Neural cell (in vitro differentiated cells): Measurements from ENCODE around the gene PIK3C2G. TPM values are rescaled to one million over a fixed set of nuclear protein-coding genes. Genes with fewer than 3 reads are reported as not detected.

Experiments used
- H2AFZ ChIP-seq: fragments of 200-600, 300-800 bp; sonication (generic), shearing (Covaris generic); 2 replicates; pipeline ENCODE4 v1.6.0; 2014; ENCODE audit warnings: low read depth, mild to moderate bottlenecking, antibody characterized with exemption, low read length, moderate library complexity
- H3F3A ChIP-seq: fragments of 200-600 bp; shearing (Covaris generic); 2 replicates; pipeline ENCODE4 v1.6.1; 2016; ENCODE audit warnings: mild to moderate bottlenecking, moderate library complexity, mixed read lengths, antibody characterized with exemption, low read length; ENCODE audit not compliant: insufficient read depth, poor library complexity, severe bottlenecking
- H3K27ac ChIP-seq: fragments of 200-600, 300-800 bp; sonication (generic), shearing (Covaris generic); 2 replicates; pipeline ENCODE4 v1.5.1; 2014; ENCODE audit warnings: mild to moderate bottlenecking, low read length, moderate library complexity
- H3K27me3 ChIP-seq: fragments of 300-800, 200-600 bp; sonication (generic), shearing (Covaris generic); 2 replicates; pipeline ENCODE4 v1.6.0; 2014; ENCODE audit warnings: mild to moderate bottlenecking, low read depth, low read length, moderate library complexity; ENCODE audit not compliant: insufficient read depth
- H3K36me3 ChIP-seq: fragments of 300-800, 200-600 bp; sonication (generic), shearing (Covaris generic); 2 replicates; pipeline ENCODE4 v1.5.1; 2014; ENCODE audit warnings: mild to moderate bottlenecking, antibody characterized with exemption, low read length, moderate library complexity; ENCODE audit not compliant: insufficient read depth
- H3K4me2 ChIP-seq: fragments of 300-800, 200-600 bp; sonication (generic), shearing (Covaris generic); 2 replicates; pipeline ENCODE4 v1.6.0; 2014; ENCODE audit warnings: mild to moderate bottlenecking, low read length
- H3K4me3 ChIP-seq: fragments of 300-800, 200-600 bp; sonication (generic), shearing (Covaris generic); 2 replicates; pipeline ENCODE4 v1.5.1; 2014; ENCODE audit warnings: mild to moderate bottlenecking, low read length, moderate library complexity
- H3K79me2 ChIP-seq: fragments of 200-600 bp; shearing (Covaris generic); replicated peaks from 2 replicates; pipeline ENCODE4 v1.6.0; 2014; ENCODE audit warnings: mild to moderate bottlenecking, low read length, moderate library complexity; ENCODE audit not compliant: insufficient read depth
- H3K9ac ChIP-seq: fragments of 300-800, 200-600 bp; sonication (generic), shearing (Covaris generic); 2 replicates; pipeline ENCODE4 v1.6.1; 2016; ENCODE audit warnings: mild to moderate bottlenecking, low read length, mixed read lengths
- H3K9me2 ChIP-seq: fragments of 200-600 bp; shearing (Covaris generic); 2 replicates; pipeline ENCODE4 v1.6.1; 2016; ENCODE audit warnings: mild to moderate bottlenecking, low read length, mixed read lengths; ENCODE audit not compliant: insufficient read depth
- H3K9me3 ChIP-seq: fragments of 200-600, 300-800 bp; sonication (generic), shearing (Covaris generic); 2 replicates; pipeline ENCODE4 v1.6.1; 2016; ENCODE audit warnings: mild to moderate bottlenecking, mixed run types, low read length, moderate library complexity, mixed read lengths
- H4K20me1 ChIP-seq: fragments of 200-600 bp; shearing (Covaris generic); 2 replicates; pipeline ENCODE4 v1.6.1; 2016; ENCODE audit warnings: mild to moderate bottlenecking, mixed run types; ENCODE audit not compliant: insufficient read depth
- EP300 ChIP-seq: fragments of 450-650 bp; conservative IDR thresholded peaks from 2 replicates; pipeline ENCODE4 v1.6.1; 2014; ENCODE audit warnings: antibody characterized with exemption, mild to moderate bottlenecking, moderate library complexity; ENCODE audit not compliant: poor library complexity, severe bottlenecking
- EZH2 ChIP-seq: fragments of 200-600, 300-800 bp; shearing (Covaris generic), sonication (generic); IDR thresholded peaks from 2 replicates; pipeline ENCODE4 v1.6.1; 2014; ENCODE audit warnings: antibody characterized with exemption, low read length, borderline replicate concordance, mild to moderate bottlenecking; ENCODE audit not compliant: insufficient read depth, poor library complexity, severe bottlenecking
- MXI1 ChIP-seq: fragments of 450-650 bp; conservative IDR thresholded peaks from 2 replicates; pipeline ENCODE4 v1.6.1; 2014; ENCODE audit warnings: antibody characterized with exemption, mild to moderate bottlenecking; ENCODE audit not compliant: poor library complexity, severe bottlenecking
- POLR2AphosphoS5 ChIP-seq: IDR thresholded peaks from 2 replicates; pipeline ENCODE4 v1.6.1; 2012
- RAD21 ChIP-seq: fragments of 450-650 bp; conservative IDR thresholded peaks from 2 replicates; pipeline ENCODE4 v1.6.1; 2014; ENCODE audit warnings: antibody characterized with exemption, mild to moderate bottlenecking, moderate library complexity
- SMC3 ChIP-seq: fragments of 450-650 bp; conservative IDR thresholded peaks from 2 replicates; pipeline ENCODE4 v1.6.1; 2014; ENCODE audit warnings: antibody characterized with exemption, mild to moderate bottlenecking, moderate library complexity; ENCODE audit not compliant: poor library complexity
- TAF1 ChIP-seq: IDR thresholded peaks from 2 replicates; pipeline ENCODE4 v1.6.1; 2012; ENCODE audit warnings: low read depth
- polyA plus RNA-seq: library from polyadenylated mRNA; depleted of rRNA; stranded (reverse); fragments of >200 nt; gene quantifications from 2 replicates; pipeline ENCODE4 v1.2.3, GENCODE V29; 2014
- TF ChIP-seq, protein P1 (sequence below): fragments of 450-650 bp; IDR thresholded peaks from 2 replicates; pipeline ENCODE4 v1.5.1; 2014; ENCODE audit warnings: antibody characterized with exemption, mild to moderate bottlenecking, moderate library complexity; ENCODE audit not compliant: poor library complexity, severe bottlenecking
- TF ChIP-seq, protein P2 (sequence below): IDR thresholded peaks from 2 replicates; pipeline ENCODE4 v1.6.1; 2012; ENCODE audit warnings: borderline replicate concordance

PIK3C2G gene
- polyA plus RNA-seq, 1 donor from 2014 or later: not detected

DNA sequence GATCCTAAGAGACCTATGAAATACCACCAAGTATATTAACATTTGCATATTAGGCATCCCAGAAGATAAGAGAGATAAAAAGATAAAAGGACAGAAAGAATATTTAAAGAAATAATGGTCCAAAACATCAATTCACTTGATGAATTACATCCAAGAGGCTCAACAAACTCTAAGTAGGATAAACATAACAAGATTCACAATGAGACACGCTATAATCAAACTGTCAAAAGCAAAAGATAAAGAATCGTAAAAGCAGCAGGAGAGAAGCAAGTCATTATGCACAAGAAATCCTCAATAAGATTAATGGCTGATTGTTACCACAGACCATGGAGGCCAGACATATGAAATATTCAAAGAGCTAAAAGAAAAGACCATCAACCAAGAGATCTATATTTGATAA lies 396.9 kb downstream of the PIK3C2G start:
- Histone ChIP-seq H3K4me2 (no peak overlapping the region), H3K4me3 (no peak overlapping the region), H4K20me1 (no peaks in the 10 kb centered on the region), H3K27ac (no peak overlapping the region), H2AFZ (no peak overlapping the region), H3K9me2 (no peaks in the 10 kb centered on the region), H3K27me3 (no peaks in the 10 kb centered on the region), H3K79me2 (no peaks in the 10 kb centered on the region), H3K36me3 (no peaks in the 10 kb centered on the region), H3F3A (no peaks in the 10 kb centered on the region), H3K9ac (no peak overlapping the region), H3K9me3 (peaks cover 2% of the 10 kb centered on the region)
- no peak for TF ChIP-seq TAF1
- TF ChIP-seq, protein P1, sequence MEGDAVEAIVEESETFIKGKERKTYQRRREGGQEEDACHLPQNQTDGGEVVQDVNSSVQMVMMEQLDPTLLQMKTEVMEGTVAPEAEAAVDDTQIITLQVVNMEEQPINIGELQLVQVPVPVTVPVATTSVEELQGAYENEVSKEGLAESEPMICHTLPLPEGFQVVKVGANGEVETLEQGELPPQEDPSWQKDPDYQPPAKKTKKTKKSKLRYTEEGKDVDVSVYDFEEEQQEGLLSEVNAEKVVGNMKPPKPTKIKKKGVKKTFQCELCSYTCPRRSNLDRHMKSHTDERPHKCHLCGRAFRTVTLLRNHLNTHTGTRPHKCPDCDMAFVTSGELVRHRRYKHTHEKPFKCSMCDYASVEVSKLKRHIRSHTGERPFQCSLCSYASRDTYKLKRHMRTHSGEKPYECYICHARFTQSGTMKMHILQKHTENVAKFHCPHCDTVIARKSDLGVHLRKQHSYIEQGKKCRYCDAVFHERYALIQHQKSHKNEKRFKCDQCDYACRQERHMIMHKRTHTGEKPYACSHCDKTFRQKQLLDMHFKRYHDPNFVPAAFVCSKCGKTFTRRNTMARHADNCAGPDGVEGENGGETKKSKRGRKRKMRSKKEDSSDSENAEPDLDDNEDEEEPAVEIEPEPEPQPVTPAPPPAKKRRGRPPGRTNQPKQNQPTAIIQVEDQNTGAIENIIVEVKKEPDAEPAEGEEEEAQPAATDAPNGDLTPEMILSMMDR: no peak
- TF ChIP-seq EP300: no peak
- TF ChIP-seq EZH2: no peak

DNA sequence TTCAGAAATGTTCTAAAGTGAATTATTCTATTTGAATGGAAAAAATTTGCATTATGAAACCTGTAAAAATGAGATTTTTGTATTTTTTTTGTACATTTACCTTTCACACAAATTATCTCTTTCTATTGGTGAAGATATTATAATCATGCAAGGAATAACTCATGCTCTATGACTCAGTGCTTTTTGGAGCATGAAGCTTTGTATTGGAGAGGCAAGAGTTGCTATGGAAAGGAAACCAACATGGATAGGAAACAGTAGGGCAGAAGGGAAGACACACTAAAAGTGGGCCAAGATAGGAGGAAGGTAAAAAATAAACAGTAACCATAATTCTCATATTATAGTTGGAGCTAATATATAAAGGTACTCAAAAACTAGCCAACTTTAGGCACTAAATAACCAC lies 397.5 kb downstream of the PIK3C2G start:
- no peaks in the 10 kb centered on the region for H4K20me1 ChIP-seq
- H3K9ac ChIP-seq: no peak overlapping the region
- no peaks in the 10 kb centered on the region for H3K27me3 ChIP-seq
- H3K9me3 ChIP-seq: peaks cover 7% of the 10 kb centered on the region
- no peak for TF ChIP-seq EZH2
- TF ChIP-seq, protein P1: no peak
- TF ChIP-seq SMC3: no peak
- no peak for TF ChIP-seq RAD21
- no peak for TF ChIP-seq POLR2AphosphoS5
- no peak for TF ChIP-seq EP300
- TF ChIP-seq, protein P2, sequence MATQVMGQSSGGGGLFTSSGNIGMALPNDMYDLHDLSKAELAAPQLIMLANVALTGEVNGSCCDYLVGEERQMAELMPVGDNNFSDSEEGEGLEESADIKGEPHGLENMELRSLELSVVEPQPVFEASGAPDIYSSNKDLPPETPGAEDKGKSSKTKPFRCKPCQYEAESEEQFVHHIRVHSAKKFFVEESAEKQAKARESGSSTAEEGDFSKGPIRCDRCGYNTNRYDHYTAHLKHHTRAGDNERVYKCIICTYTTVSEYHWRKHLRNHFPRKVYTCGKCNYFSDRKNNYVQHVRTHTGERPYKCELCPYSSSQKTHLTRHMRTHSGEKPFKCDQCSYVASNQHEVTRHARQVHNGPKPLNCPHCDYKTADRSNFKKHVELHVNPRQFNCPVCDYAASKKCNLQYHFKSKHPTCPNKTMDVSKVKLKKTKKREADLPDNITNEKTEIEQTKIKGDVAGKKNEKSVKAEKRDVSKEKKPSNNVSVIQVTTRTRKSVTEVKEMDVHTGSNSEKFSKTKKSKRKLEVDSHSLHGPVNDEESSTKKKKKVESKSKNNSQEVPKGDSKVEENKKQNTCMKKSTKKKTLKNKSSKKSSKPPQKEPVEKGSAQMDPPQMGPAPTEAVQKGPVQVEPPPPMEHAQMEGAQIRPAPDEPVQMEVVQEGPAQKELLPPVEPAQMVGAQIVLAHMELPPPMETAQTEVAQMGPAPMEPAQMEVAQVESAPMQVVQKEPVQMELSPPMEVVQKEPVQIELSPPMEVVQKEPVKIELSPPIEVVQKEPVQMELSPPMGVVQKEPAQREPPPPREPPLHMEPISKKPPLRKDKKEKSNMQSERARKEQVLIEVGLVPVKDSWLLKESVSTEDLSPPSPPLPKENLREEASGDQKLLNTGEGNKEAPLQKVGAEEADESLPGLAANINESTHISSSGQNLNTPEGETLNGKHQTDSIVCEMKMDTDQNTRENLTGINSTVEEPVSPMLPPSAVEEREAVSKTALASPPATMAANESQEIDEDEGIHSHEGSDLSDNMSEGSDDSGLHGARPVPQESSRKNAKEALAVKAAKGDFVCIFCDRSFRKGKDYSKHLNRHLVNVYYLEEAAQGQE: no peak
- TF ChIP-seq TAF1: no peak
- no peak for TF ChIP-seq MXI1
- H3K9me2 ChIP-seq: no peaks in the 10 kb centered on the region
- H2AFZ ChIP-seq: no peak overlapping the region
- no peak overlapping the region for H3K4me2 ChIP-seq
- H3F3A ChIP-seq: no peaks in the 10 kb centered on the region
- no peaks in the 10 kb centered on the region for H3K36me3 ChIP-seq
- H3K27ac ChIP-seq: no peak overlapping the region
- no peak overlapping the region for H3K4me3 ChIP-seq
- H3K79me2 ChIP-seq: no peaks in the 10 kb centered on the region
